Measurements from ENCODE around the gene EEA1. TPM values are rescaled to one million over a fixed set of nuclear protein-coding genes. Genes with fewer than 3 reads are reported as not detected.

EEA1 gene
- total RNA-seq, 1 experiment from 2014 or later: 68.9 TPM

DNA sequence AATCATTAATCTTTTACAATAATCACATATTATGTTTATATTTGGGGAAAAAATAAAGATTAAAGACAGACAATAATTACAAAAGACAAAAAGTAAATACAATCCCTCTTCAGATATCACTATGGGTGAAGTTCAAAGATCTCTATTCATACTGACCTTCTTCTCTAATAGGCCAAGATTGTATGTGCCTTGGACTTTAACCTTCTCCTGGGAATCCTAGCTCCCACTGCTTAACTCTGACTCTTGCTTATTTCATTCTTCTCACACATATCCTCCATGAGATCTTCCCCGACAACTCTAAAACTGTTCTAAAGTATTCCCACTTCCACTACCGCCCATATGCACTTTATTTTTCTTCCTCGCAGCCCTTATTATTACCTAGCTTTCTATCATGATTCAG is 83.8 kb downstream of the EEA1 start:
- Histone ChIP-seq H3K27me3 (replicated peaks; ENCODE audit: control insufficient read depth, insufficient read depth, low read length) (no peaks in the 10 kb centered on the region), H3K4me3 (ENCODE audit: low read depth, low read length) (no peak overlapping the region), H3K36me3 (ENCODE audit: control insufficient read depth, insufficient read depth, low read length) (no peaks in the 10 kb centered on the region; the same call in none of the 2 replicates), H3K9me3 (no peaks in the 10 kb centered on the region), H3K4me1 (peaks cover 12% of the 10 kb centered on the region)
- H3K27ac Mint-ChIP-seq (ENCODE audit: unreplicated experiment): no peak overlapping the region
- no TSS peak for BruUV-seq (replicated peaks)
- intact Hi-C loops (cut with micrococcal nuclease; ENCODE audit: unreplicated experiment): no loop called here
- H3K4me3 Mint-ChIP-seq (ENCODE audit: unreplicated experiment): peak overlapping the region; percentile 0
- H3K4me1 Mint-ChIP-seq (ENCODE audit: low read depth, unreplicated experiment): peaks cover 7% of the 10 kb centered on the region
- no peaks in the 10 kb centered on the region for H3K27me3 Mint-ChIP-seq (ENCODE audit: insufficient read depth, unreplicated experiment)
- H3K9me3 Mint-ChIP-seq (ENCODE audit: unreplicated experiment): no peaks in the 10 kb centered on the region
- H3K36me3 Mint-ChIP-seq (ENCODE audit: insufficient read depth, unreplicated experiment): peaks cover 43% of the 10 kb centered on the region
- peak in 1 of 2 experiments; percentile 10 for DNase-seq
- ChIA-PET POLR2A (no interaction called here), CTCF (no interaction called here)
- TF ChIP-seq, protein P1, sequence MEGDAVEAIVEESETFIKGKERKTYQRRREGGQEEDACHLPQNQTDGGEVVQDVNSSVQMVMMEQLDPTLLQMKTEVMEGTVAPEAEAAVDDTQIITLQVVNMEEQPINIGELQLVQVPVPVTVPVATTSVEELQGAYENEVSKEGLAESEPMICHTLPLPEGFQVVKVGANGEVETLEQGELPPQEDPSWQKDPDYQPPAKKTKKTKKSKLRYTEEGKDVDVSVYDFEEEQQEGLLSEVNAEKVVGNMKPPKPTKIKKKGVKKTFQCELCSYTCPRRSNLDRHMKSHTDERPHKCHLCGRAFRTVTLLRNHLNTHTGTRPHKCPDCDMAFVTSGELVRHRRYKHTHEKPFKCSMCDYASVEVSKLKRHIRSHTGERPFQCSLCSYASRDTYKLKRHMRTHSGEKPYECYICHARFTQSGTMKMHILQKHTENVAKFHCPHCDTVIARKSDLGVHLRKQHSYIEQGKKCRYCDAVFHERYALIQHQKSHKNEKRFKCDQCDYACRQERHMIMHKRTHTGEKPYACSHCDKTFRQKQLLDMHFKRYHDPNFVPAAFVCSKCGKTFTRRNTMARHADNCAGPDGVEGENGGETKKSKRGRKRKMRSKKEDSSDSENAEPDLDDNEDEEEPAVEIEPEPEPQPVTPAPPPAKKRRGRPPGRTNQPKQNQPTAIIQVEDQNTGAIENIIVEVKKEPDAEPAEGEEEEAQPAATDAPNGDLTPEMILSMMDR (IDR thresholded peaks at IDR 0.05; ENCODE audit: insufficient read depth in 1 of 2, low read depth in 1 of 2, low read length in 1 of 2, severe bottlenecking in 1 of 2, unreplicated experiment in 1 of 2): no peak

DNA sequence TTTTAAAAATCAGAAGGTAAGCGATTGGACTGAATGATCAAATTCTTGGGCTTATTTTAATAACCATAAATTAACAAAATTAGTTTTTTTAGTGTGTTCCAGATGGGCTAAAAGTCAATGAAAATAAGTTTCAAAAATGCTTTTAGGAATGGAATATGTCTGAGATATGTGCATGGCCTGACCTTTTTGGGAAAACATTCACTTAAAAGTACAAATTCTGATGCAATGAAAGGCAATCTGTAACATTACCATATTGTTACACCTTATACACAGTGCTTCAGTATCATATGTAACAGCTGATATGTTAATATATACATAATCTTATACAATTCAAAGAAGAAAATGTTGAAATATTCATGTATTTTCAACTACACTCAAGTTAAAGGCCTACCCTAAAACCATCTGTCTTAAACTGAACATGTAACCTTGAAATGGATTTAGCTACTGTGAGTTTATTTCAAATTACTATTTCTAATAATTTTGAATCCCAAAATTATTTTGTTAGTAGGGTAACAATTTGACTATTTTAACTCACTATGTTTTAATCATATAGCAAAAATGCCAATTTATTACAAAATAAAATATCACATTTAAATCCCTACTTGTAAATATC is 84.8 kb downstream of the EEA1 start:
- no TSS peak for BruUV-seq (replicated peaks)
- peaks cover 7% of the 10 kb centered on the region for H3K4me1 Mint-ChIP-seq (ENCODE audit: low read depth, unreplicated experiment)
- ChIA-PET POLR2A (no interaction called here), CTCF (no interaction called here)
- intact Hi-C loops (cut with micrococcal nuclease; ENCODE audit: unreplicated experiment): no loop called here
- peaks cover 39% of the 10 kb centered on the region for H3K36me3 Mint-ChIP-seq (ENCODE audit: insufficient read depth, unreplicated experiment)
- no peaks in the 10 kb centered on the region for H3K9me3 Mint-ChIP-seq (ENCODE audit: unreplicated experiment)
- H3K4me3 Mint-ChIP-seq (ENCODE audit: unreplicated experiment): no peak overlapping the region
- H3K27ac Mint-ChIP-seq (ENCODE audit: unreplicated experiment): no peak overlapping the region
- Histone ChIP-seq H3K4me1 (peaks cover 12% of the 10 kb centered on the region), H3K9me3 (no peaks in the 10 kb centered on the region), H3K36me3 (ENCODE audit: control insufficient read depth, insufficient read depth, low read length) (no peaks in the 10 kb centered on the region; the same call in none of the 2 replicates), H3K4me3 (ENCODE audit: low read depth, low read length) (no peak overlapping the region), H3K27me3 (replicated peaks; ENCODE audit: control insufficient read depth, insufficient read depth, low read length) (no peaks in the 10 kb centered on the region)
- TF ChIP-seq, protein P1 (IDR thresholded peaks at IDR 0.05; ENCODE audit: insufficient read depth in 1 of 2, low read depth in 1 of 2, low read length in 1 of 2, severe bottlenecking in 1 of 2, unreplicated experiment in 1 of 2): no peak
- no peak for DNase-seq
- no peaks in the 10 kb centered on the region for H3K27me3 Mint-ChIP-seq (ENCODE audit: insufficient read depth, unreplicated experiment)

DNA sequence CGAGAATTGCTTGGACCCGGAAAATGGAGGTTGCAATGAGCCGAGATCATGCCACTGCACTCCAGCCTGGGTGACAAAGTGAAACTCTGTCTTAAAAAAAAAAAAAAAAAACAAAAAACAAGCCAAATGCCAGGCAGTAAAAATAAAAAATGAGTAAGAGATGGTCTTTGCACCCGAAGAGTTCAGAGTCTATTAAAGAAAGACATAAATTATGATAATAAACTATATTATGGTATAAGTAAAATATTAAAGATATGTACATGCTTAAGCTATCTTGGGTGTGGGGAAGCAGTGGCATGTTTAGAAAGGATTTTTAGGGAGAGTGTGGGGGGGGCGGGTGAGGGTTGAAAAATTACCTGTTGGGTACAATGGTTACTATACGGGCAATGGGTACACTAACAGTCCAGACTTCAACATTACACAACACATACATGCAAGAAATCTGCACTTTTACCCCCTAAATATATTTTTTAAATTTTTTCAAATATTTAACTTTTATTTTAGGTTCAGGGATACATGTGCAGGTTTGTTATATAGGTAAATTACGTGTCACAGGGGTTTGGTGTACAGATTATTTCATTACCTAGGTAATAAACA is 99.3 kb downstream of the EEA1 start:
- Mint-ChIP-seq H3K36me3 (ENCODE audit: insufficient read depth, unreplicated experiment) (peaks cover 47% of the 10 kb centered on the region), H3K4me3 (ENCODE audit: unreplicated experiment) (no peak overlapping the region), H3K27me3 (ENCODE audit: insufficient read depth, unreplicated experiment) (no peaks in the 10 kb centered on the region), H3K4me1 (ENCODE audit: low read depth, unreplicated experiment) (no peaks in the 10 kb centered on the region), H3K27ac (ENCODE audit: unreplicated experiment) (no peak overlapping the region), H3K9me3 (ENCODE audit: unreplicated experiment) (no peaks in the 10 kb centered on the region)
- CTCF ChIA-PET: interaction anchor here (0.6 kb wide), 1 partner anchor 82 kb away, joined by 4 read pairs; no protein-coding TSS in a partner anchor
- no peaks in the 10 kb centered on the region; the same call in 1 of the 2 replicates for H3K4me1 ChIP-seq
- no peak overlapping the region for H3K4me3 ChIP-seq (ENCODE audit: low read depth, low read length)
- TF ChIP-seq, protein P1 (IDR thresholded peaks at IDR 0.05; ENCODE audit: insufficient read depth in 1 of 2, low read depth in 1 of 2, low read length in 1 of 2, severe bottlenecking in 1 of 2, unreplicated experiment in 1 of 2): no peak
- H3K27me3 ChIP-seq (replicated peaks; ENCODE audit: control insufficient read depth, insufficient read depth, low read length): no peaks in the 10 kb centered on the region
- no peak for DNase-seq
- H3K9me3 ChIP-seq: no peaks in the 10 kb centered on the region
- H3K36me3 ChIP-seq (ENCODE audit: control insufficient read depth, insufficient read depth, low read length): no peaks in the 10 kb centered on the region
- intact Hi-C loops (cut with micrococcal nuclease; ENCODE audit: unreplicated experiment): loop anchor here (5.0 kb wide), 1 partner anchor 118 kb away; no protein-coding TSS in a partner anchor
- POLR2A ChIA-PET: no interaction called here
- no TSS peak for BruUV-seq (replicated peaks)
